GM19043 (cell line): ENCODE results near the gene ZNF253.
"Not testable (repeated sequence)": the region's sequence is repeated elsewhere in the genome, so short reads cannot be mapped to it uniquely, and the experiment has no call there.

Experiments used
- ATAC-seq: cut with Tn5 transposase; IDR thresholded peaks from one replicate; pipeline ENCODE4 v1.9.1; 2021; ENCODE audit warnings: low read depth; ENCODE audit not compliant: unreplicated experiment

ZNF253 gene

GRCh38 chr19:19892055-19892941, 26.6 kb downstream of the ZNF253 start:
- ATAC-seq, result not testable (repeated sequence)

- no peak for ATAC-seq
Measured at GRCh38 chr19:19900139-19900728, 34.6 kb downstream of the ZNF253 start.

- ATAC-seq, result peak; percentile 94
Measured at GRCh38 chr19:19900729-19901444, 35.2 kb downstream of the ZNF253 start, which contains the start of gene ZNF93. TSS of gene ZNF93 (plus strand) at chr19:19900946. CDS start at chr19:19901089, 143 bp downstream.

GRCh38 chr19:19907551-19907950, 41.9 kb downstream of the ZNF253 start:
- ATAC-seq, result not testable (repeated sequence)

- no peak for ATAC-seq
Measured at GRCh38 chr19:19909654-19910053, 44.0 kb downstream of the ZNF253 start.

- no peak for ATAC-seq
Measured at GRCh38 chr19:19911150-19911549, 45.5 kb downstream of the ZNF253 start.

- ATAC-seq, result no peak
Measured at GRCh38 chr19:19914596-19914995, 48.9 kb downstream of the ZNF253 start.

GRCh38 chr19:19930417-19930816, 64.7 kb downstream of the ZNF253 start:
- ATAC-seq, result not testable (repeated sequence)

- ATAC-seq, result not testable (repeated sequence)
Measured at GRCh38 chr19:19933432-19934314, 68.0 kb downstream of the ZNF253 start.

- no peak for ATAC-seq
Measured at GRCh38 chr19:19937403-19937802, 71.7 kb downstream of the ZNF253 start.

- ATAC-seq, result no peak
Measured at GRCh38 chr19:19938449-19938848, 72.8 kb downstream of the ZNF253 start.

GRCh38 chr19:19943848-19944582, 78.3 kb downstream of the ZNF253 start:
- no peak for ATAC-seq
